HG03460 (cell line): ENCODE results near the gene CLASP2.
"Not testable (repeated sequence)": the region's sequence is repeated elsewhere in the genome, so short reads cannot be mapped to it uniquely, and the experiment has no call there.

ENCODE experiments used
- ATAC-seq: cut with Tn5 transposase; IDR thresholded peaks from one replicate; pipeline ENCODE4 v1.9.1; 2021; ENCODE audit not compliant: unreplicated experiment

The CLASP2 gene

DNA sequence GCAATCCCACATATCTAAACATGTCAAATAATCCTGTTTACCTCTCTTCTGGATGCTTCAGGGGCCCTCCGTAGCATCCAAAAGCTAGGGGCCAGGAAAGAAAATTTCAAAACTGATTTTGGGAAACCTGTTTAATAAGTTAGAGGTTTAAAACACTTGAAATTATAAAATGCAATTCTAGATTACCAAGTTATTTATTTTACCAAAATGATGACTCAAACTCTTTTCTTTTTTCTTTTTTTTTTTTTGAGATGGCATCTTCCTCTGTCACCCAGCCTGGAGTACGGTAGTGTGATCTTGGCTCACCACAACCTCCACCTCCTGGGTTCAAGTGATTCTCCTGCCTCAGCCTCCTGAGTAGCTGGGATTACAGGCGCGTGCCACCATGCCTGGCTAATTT lies 258.5 kb downstream of the CLASP2 start:
- not testable (repeated sequence) for ATAC-seq

DNA sequence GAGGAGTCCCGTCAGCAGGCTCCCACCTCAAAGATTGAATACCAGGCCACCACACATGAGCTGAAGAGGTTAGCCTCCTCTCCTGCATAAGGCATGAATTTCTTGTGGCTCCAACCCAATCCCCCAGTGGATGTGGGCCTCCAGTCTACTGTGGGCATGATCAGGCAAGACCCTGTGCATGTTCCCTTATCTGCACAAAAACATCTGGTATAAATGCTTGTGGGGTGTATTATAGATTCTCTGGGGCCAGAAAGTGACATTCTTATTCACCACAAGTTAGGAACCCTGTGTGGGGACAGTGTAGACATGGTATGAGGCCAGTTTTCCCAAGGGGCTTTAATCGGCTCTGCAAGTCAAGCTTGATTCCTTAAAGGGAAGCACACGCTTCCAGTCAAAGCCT lies 259.6 kb downstream of the CLASP2 start:
- ATAC-seq, result no peak

DNA sequence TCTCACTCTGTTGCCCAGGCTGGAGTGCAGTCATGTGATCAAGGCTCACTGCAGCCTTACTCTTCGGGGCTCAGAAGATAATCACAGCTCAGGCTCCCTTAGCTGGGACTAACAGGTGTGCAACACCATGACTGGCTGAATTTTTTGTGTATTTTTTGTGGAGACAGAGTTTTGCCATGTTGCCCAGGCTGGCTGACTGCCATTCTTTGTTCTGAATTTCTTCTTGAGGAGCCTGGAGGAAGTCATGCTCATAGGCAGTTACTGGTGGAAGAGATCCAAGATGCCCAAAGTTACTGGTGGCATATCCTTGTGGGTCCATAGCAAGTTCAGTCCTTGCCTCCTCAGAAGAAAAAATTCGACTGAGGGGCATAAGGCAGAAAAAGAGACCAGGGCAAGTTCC lies 261.3 kb downstream of the CLASP2 start:
- no peak for ATAC-seq

DNA sequence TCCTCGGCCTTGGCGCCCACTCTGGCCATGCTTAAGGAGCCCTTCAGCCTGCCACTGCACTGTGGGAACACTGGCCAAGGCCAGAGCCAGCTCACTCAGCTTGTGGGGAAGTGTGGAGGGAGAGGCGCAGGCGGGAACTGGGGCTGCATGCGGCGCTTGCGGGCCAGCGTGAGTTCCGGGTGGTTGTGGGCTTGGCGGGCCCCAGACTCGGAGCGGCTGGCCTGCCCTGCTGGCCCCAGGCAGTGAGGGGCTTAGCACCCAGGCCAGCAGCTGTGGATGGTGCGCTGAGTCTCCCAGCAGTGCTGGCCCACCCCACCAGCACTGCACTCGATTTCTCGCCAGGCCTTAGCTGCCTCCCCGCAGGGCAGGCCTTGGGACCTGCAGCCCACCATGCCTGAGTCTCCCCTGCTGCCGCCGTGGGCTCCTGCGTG lies 264.7 kb downstream of the CLASP2 start:
- no peak for ATAC-seq

DNA sequence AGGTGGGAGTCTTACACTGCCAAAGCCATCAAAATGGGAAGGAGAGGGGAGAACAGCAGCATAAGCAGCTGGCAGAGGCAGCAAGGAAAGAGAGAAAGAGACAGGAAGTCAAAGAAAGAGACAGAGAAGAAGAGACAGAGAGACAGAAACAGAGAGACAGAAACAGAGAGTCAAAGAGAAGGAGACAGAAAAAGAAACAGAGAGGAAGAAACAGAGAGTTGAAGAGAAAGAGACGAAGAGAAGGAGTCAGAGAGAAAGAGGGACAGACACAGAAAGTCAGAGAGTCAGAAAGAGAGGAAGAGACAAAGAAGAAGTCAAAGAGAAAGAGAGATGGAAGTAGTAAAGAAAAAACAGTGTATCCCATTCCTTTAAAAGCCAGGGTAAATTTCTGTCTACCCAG lies 266.1 kb downstream of the CLASP2 start:
- not testable (repeated sequence) for ATAC-seq

DNA sequence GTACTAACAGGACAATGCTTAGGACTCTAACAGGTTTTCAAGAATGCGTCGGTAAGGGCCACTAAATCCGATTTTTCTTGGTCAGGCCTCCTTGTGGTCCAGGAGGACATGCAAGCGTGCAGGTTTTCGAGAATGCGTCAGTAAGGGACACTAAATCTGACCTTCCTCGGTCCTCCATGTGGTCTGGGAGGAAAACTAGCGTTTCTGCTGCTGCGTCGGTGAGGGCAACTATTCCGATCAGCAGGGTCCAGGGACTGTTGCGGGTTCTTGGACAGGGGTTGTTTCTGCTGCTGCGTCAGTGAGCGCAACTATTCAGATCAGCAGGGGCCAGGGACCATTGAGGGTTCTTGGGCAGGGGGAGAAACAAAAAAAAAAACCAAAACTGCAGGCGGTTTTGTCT lies 270.1 kb downstream of the CLASP2 start:
- no peak for ATAC-seq

DNA sequence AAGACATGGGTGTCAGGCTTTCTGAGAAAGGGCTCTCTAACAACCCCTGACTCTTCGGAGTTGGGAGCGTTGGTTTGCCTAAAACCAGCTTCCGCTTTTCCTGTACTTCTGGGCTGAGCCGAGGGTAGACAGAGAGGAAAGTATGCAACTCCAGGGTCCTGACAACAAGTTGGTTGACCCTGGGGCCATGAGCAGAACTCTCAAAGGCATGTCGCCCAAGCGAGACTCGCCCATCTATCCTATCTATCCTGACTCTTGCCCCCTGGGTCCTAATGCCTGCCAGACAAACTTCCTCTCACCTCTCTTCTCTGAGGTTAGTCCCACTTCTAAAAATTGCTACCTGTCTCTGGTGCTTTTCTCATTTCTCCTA lies 270.8 kb downstream of the CLASP2 start:
- not testable (repeated sequence) for ATAC-seq
